ENCODE data around the gene HRAS.

Gene HRAS

GRCh38 chr11:563066-563811 is 27.9 kb upstream of the HRAS start:
- DNase-seq (ENCODE audit: low spot score in 2 of 2) = no peak
- no peak overlapping the region for H3K27ac Mint-ChIP-seq (ENCODE audit: low read depth)
- H3K9me3 Mint-ChIP-seq = no peaks in the 10 kb centered on the region
- no peaks in the 10 kb centered on the region for H3K27me3 Mint-ChIP-seq
- ATAC-seq (replicated peaks; ENCODE audit: extremely low read depth, poor library complexity, severe bottlenecking) = no peak
- H3K4me1 Mint-ChIP-seq = peaks cover 14% of the 10 kb centered on the region
- H3K4me3 Mint-ChIP-seq = no peak overlapping the region
- peaks cover 9% of the 10 kb centered on the region for H3K36me3 Mint-ChIP-seq (ENCODE audit: insufficient read depth)

- no peaks in the 10 kb centered on the region for H3K27me3 Mint-ChIP-seq
- peak overlapping the region; percentile 83 for H3K4me3 Mint-ChIP-seq
These were observed 26.8 kb upstream of the HRAS start for GRCh38 chr11:562046-562645.

GRCh38 chr11:561148-562003 is 26.0 kb upstream of the HRAS start:
- Mint-ChIP-seq H3K27ac (ENCODE audit: low read depth) (no peak overlapping the region), H3K27me3 (no peaks in the 10 kb centered on the region), H3K4me1 (peaks cover 14% of the 10 kb centered on the region), H3K9me3 (no peaks in the 10 kb centered on the region), H3K4me3 (peak overlapping the region; percentile 83), H3K36me3 (ENCODE audit: insufficient read depth) (peaks cover 6% of the 10 kb centered on the region)
- DNase-seq (ENCODE audit: low spot score in 2 of 2) (no peak), ATAC-seq (replicated peaks; ENCODE audit: extremely low read depth, poor library complexity, severe bottlenecking) (peak; percentile 33)

More at GRCh38 chr11:562046-562645, 26.8 kb upstream of the HRAS start:
- Mint-ChIP-seq H3K27ac (ENCODE audit: low read depth) (no peak overlapping the region), H3K9me3 (no peaks in the 10 kb centered on the region), H3K4me1 (peaks cover 14% of the 10 kb centered on the region), H3K36me3 (ENCODE audit: insufficient read depth) (peaks cover 6% of the 10 kb centered on the region)
- ATAC-seq (replicated peaks; ENCODE audit: extremely low read depth, poor library complexity, severe bottlenecking) (no peak), DNase-seq (ENCODE audit: low spot score in 2 of 2) (no peak)

- H3K27me3 Mint-ChIP-seq = no peaks in the 10 kb centered on the region
- H3K4me3 Mint-ChIP-seq = peak within 1 kb of the TSS; percentile 83
- peaks cover 14% of the 10 kb centered on the region for H3K4me1 Mint-ChIP-seq
- H3K36me3 Mint-ChIP-seq (ENCODE audit: insufficient read depth) = peaks cover 8% of the 10 kb centered on the region
- ATAC-seq (replicated peaks; ENCODE audit: extremely low read depth, poor library complexity, severe bottlenecking) (peak; percentile 86), DNase-seq (ENCODE audit: low spot score in 2 of 2) (peak; percentile 91 to 92)
- peak within 1 kb of the TSS; percentile 74 for H3K27ac Mint-ChIP-seq (ENCODE audit: low read depth)
- H3K9me3 Mint-ChIP-seq = no peaks in the 10 kb centered on the region
These were observed 25.1 kb upstream of the HRAS start, which contains the start of the genes LMNTD2 and RASSF7 for GRCh38 chr11:560305-561147. Gene LMNTD2 (minus strand): TSS chr11:560738. CDS start chr11:560716, 22 bp downstream. Gene RASSF7 (plus strand): TSS chr11:560970. CDS start chr11:561769, 799 bp downstream.

GRCh38 chr11:559712-560304 is 24.4 kb upstream of the HRAS start:
- DNase-seq (ENCODE audit: low spot score in 2 of 2) = no peak
- Mint-ChIP-seq H3K36me3 (ENCODE audit: insufficient read depth) (peaks cover 8% of the 10 kb centered on the region), H3K9me3 (no peaks in the 10 kb centered on the region), H3K4me3 (peak overlapping the region; percentile 83), H3K4me1 (peaks cover 14% of the 10 kb centered on the region), H3K27me3 (no peaks in the 10 kb centered on the region), H3K27ac (ENCODE audit: low read depth) (peak overlapping the region; percentile 74)
- ATAC-seq (replicated peaks; ENCODE audit: extremely low read depth, poor library complexity, severe bottlenecking) = no peak

- peaks cover 8% of the 10 kb centered on the region for H3K36me3 Mint-ChIP-seq (ENCODE audit: insufficient read depth)
- no peaks in the 10 kb centered on the region for H3K9me3 Mint-ChIP-seq
- H3K27me3 Mint-ChIP-seq = no peaks in the 10 kb centered on the region
- peaks cover 14% of the 10 kb centered on the region for H3K4me1 Mint-ChIP-seq
- H3K27ac Mint-ChIP-seq (ENCODE audit: low read depth) = peak overlapping the region; percentile 74
- H3K4me3 Mint-ChIP-seq = no peak overlapping the region
- DNase-seq (ENCODE audit: low spot score in 2 of 2) (no peak), ATAC-seq (replicated peaks; ENCODE audit: extremely low read depth, poor library complexity, severe bottlenecking) (no peak)
These were observed 23.7 kb upstream of the HRAS start for GRCh38 chr11:559020-559620.

- no peak for DNase-seq (ENCODE audit: low spot score in 2 of 2)
- no peaks in the 10 kb centered on the region for H3K27me3 Mint-ChIP-seq
- no peak overlapping the region for H3K4me3 Mint-ChIP-seq
- ATAC-seq (replicated peaks; ENCODE audit: extremely low read depth, poor library complexity, severe bottlenecking) = no peak
- H3K4me1 Mint-ChIP-seq = peaks cover 14% of the 10 kb centered on the region
- H3K36me3 Mint-ChIP-seq (ENCODE audit: insufficient read depth) = peaks cover 8% of the 10 kb centered on the region
- H3K9me3 Mint-ChIP-seq = no peaks in the 10 kb centered on the region
- no peak overlapping the region for H3K27ac Mint-ChIP-seq (ENCODE audit: low read depth)
These were observed 23.1 kb upstream of the HRAS start for GRCh38 chr11:558503-558902.

GRCh38 chr11:557328-558132 is 22.2 kb upstream of the HRAS start:
- H3K27me3 Mint-ChIP-seq = no peaks in the 10 kb centered on the region
- H3K27ac Mint-ChIP-seq (ENCODE audit: low read depth) = no peak overlapping the region
- H3K4me1 Mint-ChIP-seq = peaks cover 14% of the 10 kb centered on the region
- H3K36me3 Mint-ChIP-seq (ENCODE audit: insufficient read depth) = peaks cover 8% of the 10 kb centered on the region
- DNase-seq (ENCODE audit: low spot score in 2 of 2) (no peak), ATAC-seq (replicated peaks; ENCODE audit: extremely low read depth, poor library complexity, severe bottlenecking) (no peak)
- no peaks in the 10 kb centered on the region for H3K9me3 Mint-ChIP-seq
- H3K4me3 Mint-ChIP-seq = peak overlapping the region; percentile 13

- Mint-ChIP-seq H3K36me3 (ENCODE audit: insufficient read depth) (peaks cover 8% of the 10 kb centered on the region), H3K27ac (ENCODE audit: low read depth) (no peak overlapping the region), H3K4me3 (peak overlapping the region; percentile 13), H3K9me3 (no peaks in the 10 kb centered on the region), H3K27me3 (no peaks in the 10 kb centered on the region), H3K4me1 (peaks cover 14% of the 10 kb centered on the region)
- ATAC-seq (replicated peaks; ENCODE audit: extremely low read depth, poor library complexity, severe bottlenecking) (no peak), DNase-seq (ENCODE audit: low spot score in 2 of 2) (no peak)
These were observed 21.4 kb upstream of the HRAS start for GRCh38 chr11:556662-557256.

GRCh38 chr11:555780-556661 is 20.6 kb upstream of the HRAS start:
- Mint-ChIP-seq H3K4me3 (no peak overlapping the region), H3K27ac (ENCODE audit: low read depth) (no peak overlapping the region), H3K27me3 (no peaks in the 10 kb centered on the region), H3K9me3 (no peaks in the 10 kb centered on the region), H3K36me3 (ENCODE audit: insufficient read depth) (peaks cover 6% of the 10 kb centered on the region), H3K4me1 (peaks cover 8% of the 10 kb centered on the region)
- ATAC-seq (replicated peaks; ENCODE audit: extremely low read depth, poor library complexity, severe bottlenecking) (no peak), DNase-seq (ENCODE audit: low spot score in 2 of 2) (no peak)
